ENCODE data around the gene CAMK2G.

DNA sequence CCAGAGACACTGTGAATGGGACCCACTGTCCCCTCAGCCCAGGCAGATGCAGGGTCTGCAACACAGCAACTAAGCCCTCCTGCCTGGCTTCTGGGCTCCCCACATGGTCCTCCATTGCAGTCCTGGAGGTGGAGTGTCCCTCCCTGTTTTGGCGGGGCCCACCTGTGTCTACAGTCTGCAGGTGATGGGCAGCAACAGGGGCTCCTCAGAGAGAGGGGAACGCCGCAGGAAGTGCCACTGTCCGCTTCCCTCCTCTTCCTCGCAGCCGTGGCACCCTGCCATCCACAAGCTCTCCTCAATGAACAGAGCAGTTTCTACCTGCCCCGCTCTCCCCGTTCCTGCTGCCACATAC is 9.3 kb downstream of the CAMK2G start:
- TF ChIP-seq EZH2 (IDR thresholded peaks at IDR 0.05; ENCODE audit: insufficient read depth, poor library complexity, severe bottlenecking) (no peak), EZH2phosphoT487 (IDR thresholded peaks at IDR 0.05; ENCODE audit: insufficient read depth, low read depth) (no peak)
